ENCODE results near the gene TRIM71. TPM values are rescaled to one million over a fixed set of nuclear protein-coding genes. Genes with fewer than 3 reads are reported as not detected.

TRIM71 gene
- polyA plus RNA-seq, 1 donor from 2014 or later: 4.0 TPM

GRCh38 chr3:32946973-32947788 lies 129.4 kb downstream of the TRIM71 start:
- Histone ChIP-seq H3K9me2 (ENCODE audit: insufficient read depth, low read length) (no peaks in the 10 kb centered on the region), H3K79me2 (replicated peaks; ENCODE audit: insufficient read depth, low read length) (no peaks in the 10 kb centered on the region), H3K9ac (ENCODE audit: low read length) (no peak overlapping the region), H2AFZ (ENCODE audit: low read depth, low read length) (no peak overlapping the region), H3K27ac (ENCODE audit: low read length) (no peak overlapping the region), H3K27me3 (ENCODE audit: insufficient read depth, low read depth, low read length) (no peaks in the 10 kb centered on the region), H3K4me2 (ENCODE audit: low read length) (no peak overlapping the region), H3K36me3 (ENCODE audit: insufficient read depth, low read length) (no peaks in the 10 kb centered on the region), H3K4me3 (ENCODE audit: low read length) (no peak overlapping the region), H4K20me1 (ENCODE audit: insufficient read depth) (no peaks in the 10 kb centered on the region), H3F3A (ENCODE audit: insufficient read depth, low read length, poor library complexity, severe bottlenecking) (no peaks in the 10 kb centered on the region), H3K9me3 (ENCODE audit: low read length) (no peaks in the 10 kb centered on the region)
- TF ChIP-seq EP300 (conservative IDR thresholded peaks at IDR 0.05; ENCODE audit: poor library complexity, severe bottlenecking): no peak
- TF ChIP-seq CTCF (IDR thresholded peaks at IDR 0.05; ENCODE audit: poor library complexity, severe bottlenecking): no peak
- TF ChIP-seq EZH2 (IDR thresholded peaks at IDR 0.05; ENCODE audit: borderline replicate concordance, insufficient read depth, low read length, poor library complexity, severe bottlenecking): no peak
- TF ChIP-seq TAF1 (IDR thresholded peaks at IDR 0.05; ENCODE audit: low read depth): no peak
- TF ChIP-seq MXI1 (conservative IDR thresholded peaks at IDR 0.05; ENCODE audit: poor library complexity, severe bottlenecking): no peak
- no peak for TF ChIP-seq RAD21 (conservative IDR thresholded peaks at IDR 0.05)
- no peak for TF ChIP-seq POLR2AphosphoS5 (IDR thresholded peaks at IDR 0.05)
- TF ChIP-seq REST (IDR thresholded peaks at IDR 0.05; ENCODE audit: borderline replicate concordance): no peak
- TF ChIP-seq SMC3 (conservative IDR thresholded peaks at IDR 0.05; ENCODE audit: poor library complexity): no peak

Other genes with a start within 250 kb of the TRIM71 start
- 88.6 and 94.5 TPM in 2 replicates for gene DYNC1LI1, start 247.1 kb upstream of the TRIM71 start, polyA plus RNA-seq
- gene CNOT10, start 132.8 kb upstream of the TRIM71 start, polyA plus RNA-seq: 48.8 and 53.8 TPM in 2 replicates
- gene CCR4, start 133.6 kb downstream of the TRIM71 start, polyA plus RNA-seq: not detected in 2 replicates